K562 (cell line): ENCODE measurements around the gene SLC2A8. TPM values are rescaled to one million over a fixed set of nuclear protein-coding genes. Genes with fewer than 3 reads are reported as not detected.

Experiments used
- ATAC-seq: fragments of 200-7000 bp; cut with Tn5 transposase; 3 replicates; pipeline ENCODE4 v1.9.1; 2020; ENCODE audit warnings: moderate library complexity
- BruUV-seq: library from RNA; stranded (reverse); fragments of 400-500 nt; replicated peaks from 2 replicates; lab custom pipeline; 2021; lab: Mats Ljungman, UMichigan
- CTCF ChIA-PET: fragments of 300-600 bp; formaldehyde crosslinking; extraction: SDS; loops from one replicate; lab custom pipeline; 2021; ENCODE audit warnings: low intra/inter-chr PET ratio; lab: Yijun Ruan, JAX
- POLR2A ChIA-PET: fragments of 300-600, 350-650 bp; sonication (Branson Sonifier 250); formaldehyde crosslinking; extraction: SDS; loops from one replicate; lab custom pipeline; 2021; ENCODE audit warnings: antibody characterized with exemption, inconsistent platforms; lab: Yijun Ruan, JAX
- DNase-seq, 4 experiments: peaks; one replicate each; pipeline versions ENCODE4 v3.0.0 to v3.0.0-alpha.2; 2011 to 2018; ENCODE audit warnings: low spot score in 3 of 4, mixed read lengths in 3 of 4; ENCODE audit errors: extremely low read depth in 1 of 4
- FAIRE-seq: peaks from 2 replicates; lab custom pipeline; 2011; peaks lifted over from hg19 to GRCh38; lab: Jason Lieb, UNC
- H2AFZ ChIP-seq: 2 replicates; pipeline ENCODE4 v1.6.0; 2011; ENCODE audit warnings: low read depth, low read length, control low read depth, inconsistent platforms
- H3K27ac ChIP-seq: fragments of 200-600 bp; 3 replicates; pipeline ENCODE4 v1.8.0; 2011; ENCODE audit warnings: low read depth, mild to moderate bottlenecking, control low read depth, inconsistent platforms, low read length, moderate library complexity, mixed read lengths; ENCODE audit errors: extremely low read depth
- H3K27me3 ChIP-seq, 2 experiments: fragments of 300-600 bp in 1 of 2; 2 replicates in 1 of 2; 3 replicates in 1 of 2; pipeline versions ENCODE4 v1.6.0 to v1.8.0; 2011; ENCODE audit warnings: inconsistent platforms in 2 of 2, low read length in 2 of 2, mild to moderate bottlenecking in 1 of 2, mixed read lengths in 1 of 2, moderate library complexity in 1 of 2; ENCODE audit not compliant: control insufficient read depth in 2 of 2, insufficient read depth in 2 of 2
- H3K36me3 ChIP-seq: fragments of 300-600 bp; 3 replicates; pipeline ENCODE4 v1.8.0; 2011; ENCODE audit warnings: mild to moderate bottlenecking, low read length, inconsistent platforms; ENCODE audit not compliant: control insufficient read depth, insufficient read depth
- H3K4me1 ChIP-seq, 2 experiments: fragments of 200-600 bp in 1 of 2; replicated peaks in 1 of 2; 2 replicates in 1 of 2; 3 replicates in 1 of 2; pipeline versions ENCODE4 v1.5.1 to v1.8.0; 2011; ENCODE audit warnings: inconsistent platforms in 2 of 2, low read length in 2 of 2, mild to moderate bottlenecking in 1 of 2, mixed read lengths in 1 of 2, moderate library complexity in 1 of 2; ENCODE audit not compliant: control insufficient read depth in 2 of 2, insufficient read depth in 2 of 2
- H3K4me2 ChIP-seq: 2 replicates; pipeline ENCODE4 v1.6.1; 2011; ENCODE audit warnings: low read length, control low read depth, inconsistent platforms, mixed read lengths; ENCODE audit not compliant: insufficient read depth
- H3K4me3 ChIP-seq: fragments of 200-600 bp; sonication (generic), shearing (Covaris generic); 2 replicates; pipeline ENCODE4 v1.5.1; 2016; ENCODE audit warnings: control low read depth, inconsistent platforms
- H3K79me2 ChIP-seq: fragments of 200-600 bp; 3 replicates; pipeline ENCODE4 v1.8.0; 2011; ENCODE audit warnings: low read length, inconsistent platforms; ENCODE audit not compliant: control insufficient read depth, insufficient read depth
- H3K9ac ChIP-seq, 2 experiments: 2 replicates each; pipeline versions ENCODE4 v1.6.0 to v1.6.1; 2011; ENCODE audit warnings: low read depth in 2 of 2, low read length in 2 of 2, control low read depth in 1 of 2, inconsistent platforms in 1 of 2, mild to moderate bottlenecking in 1 of 2, mixed read lengths in 1 of 2; ENCODE audit not compliant: insufficient read depth in 1 of 2
- H3K9me1 ChIP-seq: one replicate; pipeline ENCODE4 v1.6.0; 2011; ENCODE audit warnings: inconsistent platforms, mild to moderate bottlenecking, low read length, moderate library complexity; ENCODE audit not compliant: control insufficient read depth, insufficient read depth
- H3K9me3 ChIP-seq: replicated peaks from 2 replicates; pipeline ENCODE4 v1.5.1; 2011; ENCODE audit warnings: low read depth, low read length, inconsistent platforms; ENCODE audit not compliant: control insufficient read depth, insufficient read depth
- H4K20me1 ChIP-seq: replicated peaks from 2 replicates; pipeline ENCODE4 v1.6.1; 2011; ENCODE audit warnings: low read length, inconsistent platforms, mixed read lengths; ENCODE audit not compliant: control insufficient read depth, insufficient read depth
- CEBPG ChIP-seq, 3 experiments: fragments of 200-800 bp in 1 of 3; sonication (Bioruptor generic) in 1 of 3; sonication (generic) in 1 of 3; formaldehyde crosslinking in 1 of 3; IDR thresholded peaks in 2 of 3; conservative IDR thresholded peaks in 1 of 3; 2 replicates each; pipeline versions ENCODE4 v1.6.1 to v1.8.0; 2016 to 2022; ENCODE audit warnings: missing compliant biosample characterization in 2 of 3, missing genetic modification characterization in 2 of 3, mild to moderate bottlenecking in 1 of 3, missing genetic modification reagents in 1 of 3
- FOXA1 ChIP-seq: fragments of 450-650 bp; IDR thresholded peaks from 2 replicates; pipeline ENCODE4 v1.6.1; 2016; ENCODE audit warnings: mild to moderate bottlenecking, borderline replicate concordance
- GABPB1 ChIP-seq: sonication (generic); formaldehyde crosslinking; IDR thresholded peaks from 2 replicates; pipeline ENCODE4 v1.8.0; 2022; ENCODE audit warnings: mild to moderate bottlenecking, missing genetic modification reagents
- HNRNPH1 ChIP-seq: fragments of 200-400 bp; formaldehyde crosslinking; optimal IDR thresholded peaks from 2 replicates; pipeline ENCODE3; 2017; ENCODE audit warnings: low read depth, mild to moderate bottlenecking, low read length, moderate library complexity
- KDM5B ChIP-seq: fragments of 200-600 bp; sonication (generic); IDR thresholded peaks from 2 replicates; pipeline ENCODE4 v1.6.1; 2012; ENCODE audit warnings: low read depth, mild to moderate bottlenecking, moderate library complexity, low read length, control low read depth, inconsistent platforms; ENCODE audit not compliant: insufficient replicate concordance
- MECOM ChIP-seq: fragments of 250-450 bp; sonication (Bioruptor Pico); IDR thresholded peaks from 2 replicates; pipeline ENCODE4 v1.8.0; 2022; ENCODE audit warnings: inconsistent platforms
- PHF20 ChIP-seq: fragments of 450-650 bp; IDR thresholded peaks from 2 replicates; pipeline ENCODE4 v1.6.1; 2018; ENCODE audit not compliant: partially characterized antibody
- SRSF9 ChIP-seq: fragments of 200-400 bp; formaldehyde crosslinking; IDR thresholded peaks from 2 replicates; pipeline ENCODE4 v1.6.1; 2017; ENCODE audit warnings: low read depth, low read length, borderline replicate concordance
- ZFP1 ChIP-seq: fragments of 450-650 bp; formaldehyde crosslinking; IDR thresholded peaks from 2 replicates; pipeline ENCODE4 v1.4.0; 2020; ENCODE audit warnings: mild to moderate bottlenecking, mixed read lengths
- ZNF217 ChIP-seq: sonication (generic); formaldehyde crosslinking; IDR thresholded peaks from 2 replicates; pipeline ENCODE4 v1.8.0; 2022; ENCODE audit warnings: mild to moderate bottlenecking, missing genetic modification reagents
- ZNF253 ChIP-seq: fragments of 250-450 bp; sonication (Bioruptor Pico); conservative IDR thresholded peaks from 2 replicates; pipeline ENCODE4 v1.6.1; 2021; ENCODE audit warnings: mild to moderate bottlenecking
- ZNF436 ChIP-seq: fragments of 250-450, 450-650 bp; sonication (Bioruptor Pico); formaldehyde crosslinking; IDR thresholded peaks from 2 replicates; pipeline ENCODE4 v1.7.0; 2020; ENCODE audit warnings: mild to moderate bottlenecking
- ZNF830 ChIP-seq: fragments of 250-450 bp; sonication (Bioruptor Pico); IDR thresholded peaks from 2 replicates; pipeline ENCODE4 v1.5.0; 2021; ENCODE audit warnings: mild to moderate bottlenecking
- WGBS: fragments of 100-300 bp; shearing (Covaris generic); methylation state at CpG from one replicate; pipeline ENCODE4 v1.1.6; 2016; ENCODE audit warnings: low coverage, mixed read lengths; ENCODE audit not compliant: insufficient coverage; ENCODE audit errors: missing lambda C conversion rate; 5-methylcytosine and 5-hydroxymethylcytosine counted together
- in situ Hi-C: fragments of 300-500 bp; cut with MboI; formaldehyde crosslinking; loops from 4 replicates; pipeline ENCODE4 v1.15.0; 2018; ENCODE audit warnings: inconsistent platforms, mixed read lengths
- intact Hi-C: fragments of 100-400 bp; cut with micrococcal nuclease; formaldehyde crosslinking; loops from 2 replicates; pipeline ENCODE4 v1.14.2; 2022
- polyA plus RNA-seq, 8 experiments: library from polyadenylated mRNA; depleted of rRNA in 4 of 8; stranded (reverse) in 5 of 8; unstranded in 3 of 8; fragments of >200 nt; fragmentation: Nextera tagmentation in 2 of 8; fragmentation: Illumina TruSeq in 1 of 8; extraction: Ambion mirVana in 2 of 8; extraction: Trizol in 1 of 8; gene quantifications; 2 replicates each; pipeline versions ENCODE4 v1.2.1 to v1.2.3, GENCODE V29; 2011 to 2014; ENCODE audit warnings: inconsistent platforms in 1 of 8, missing spikeins in 1 of 8
- total RNA-seq, 7 experiments: library from RNA; depleted of rRNA in 6 of 7; stranded (reverse); fragments of >200 nt in 6 of 7; fragmentation: Illumina TruSeq in 2 of 7; extraction: Trizol in 2 of 7; gene quantifications; 2 replicates each; pipeline versions ENCODE4 v1.2.1 to v1.2.3, GENCODE V29; 2011 to 2021; ENCODE audit warnings: low replicate concordance in 1 of 7
- TF ChIP-seq, protein P1 (sequence below): fragments of 450-650 bp; IDR thresholded peaks from 2 replicates; pipeline ENCODE4 v1.6.1; 2017; ENCODE audit warnings: antibody characterized with exemption, mild to moderate bottlenecking
- TF ChIP-seq, protein P2 (sequence below): sonication (generic); formaldehyde crosslinking; IDR thresholded peaks from 2 replicates; pipeline ENCODE4 v1.9.0; 2022; ENCODE audit warnings: mild to moderate bottlenecking, missing genetic modification reagents

The SLC2A8 gene
- total and polyA plus RNA-seq, 9 of the 15 experiments (the other 6 are each of a cell fraction or from before 2014, with no cell fraction given): 0.13 to 12.9 (median 5.2) TPM

DNA sequence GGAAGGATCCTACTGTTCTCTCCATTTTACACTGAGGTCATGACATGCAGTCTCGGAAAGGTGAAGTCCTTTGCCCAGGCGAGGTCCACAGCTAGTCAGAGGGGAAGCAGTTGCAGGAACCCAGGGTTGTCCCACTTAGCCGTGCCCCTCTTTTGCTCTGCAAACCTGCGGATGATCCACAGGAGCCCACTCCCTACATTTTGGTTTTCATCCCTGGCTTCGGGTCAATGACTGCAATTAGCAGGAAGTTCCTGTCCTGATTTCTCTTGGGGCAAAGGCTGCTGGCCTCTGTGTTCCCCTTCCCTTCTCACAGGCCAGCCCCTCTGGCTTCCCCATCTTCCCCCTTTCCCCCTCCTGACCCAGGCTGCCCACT, 1.3 kb downstream of the SLC2A8 start:
- intact Hi-C loops: loop anchor here (5.0 kb wide), 1 partner anchor 181 kb away; no protein-coding TSS in a partner anchor
- H3K4me1 ChIP-seq: peaks cover 17 to 32% of the 10 kb centered on the region in 2 experiments; a peak in 3 of 5 replicates
- CTCF ChIA-PET: interaction anchor here (0.6 kb wide), 1 partner anchor 199 kb away, joined by 3 read pairs; no protein-coding TSS in a partner anchor
- BruUV-seq: no TSS peak
- H3K27ac ChIP-seq: no peak overlapping the region
- in situ Hi-C loops: no loop called here
- H3K4me2 ChIP-seq: 0 out of 2 replicates have a peak overlapping the region, but pooled peaks have one; percentile 61
- peaks cover 4% of the 10 kb centered on the region; the same call in 1 of the 2 replicates for H4K20me1 ChIP-seq
- H3K9me1 ChIP-seq: no peaks in the 10 kb centered on the region
- H3K36me3 ChIP-seq: no peaks in the 10 kb centered on the region
- FAIRE-seq (peak; percentile 79), ATAC-seq (no peak), DNase-seq (no peak)
- H3K9ac ChIP-seq: peak overlapping the region in 1 of 2 experiments; percentile 93; a peak in 2 of 4 replicates
- 0 out of 2 replicates have a peak overlapping the region, but pooled peaks have one; percentile 66 for H3K4me3 ChIP-seq
- no peaks in the 10 kb centered on the region for H3K9me3 ChIP-seq
- POLR2A ChIA-PET: interaction anchor here (0.6 to 1.5 kb wide), 5 partner anchors 18 to 512 kb away, joined by 3 to 4 read pairs (median 3); partner anchors contain the start of gene RPL12
- 62% methylated on average over 4 of the region's 5 CpGs for WGBS
- H3K79me2 ChIP-seq: no peaks in the 10 kb centered on the region
- no peaks in the 10 kb centered on the region; a peak in 1 of 5 replicates for H3K27me3 ChIP-seq
- peak overlapping the region; percentile 12; the same call in 1 of the 2 replicates for H2AFZ ChIP-seq
- TF ChIP-seq CEBPG (CRISPR knock-in tag; IDR thresholded peaks at IDR 0.05) (no peak), CEBPG (tag; conservative IDR thresholded peaks at IDR 0.05 in 1 of 2, IDR thresholded peaks at IDR 0.05 in 1 of 2) (no peak), ZNF253 (no peak), FOXA1 (no peak), HNRNPH1 (no peak), ZNF217 (CRISPR knock-in tag) (no peak), ZNF830 (CRISPR knock-in tag) (no peak), SRSF9 (no peak), GABPB1 (0 out of 2 replicates have a peak, but pooled peaks have one; percentile 9), ZNF436 (CRISPR knock-in tag) (no peak), ZFP1 (CRISPR knock-in tag) (no peak), KDM5B (no peak), PHF20 (no peak), MECOM (CRISPR knock-in tag) (no peak)
- TF ChIP-seq, protein P1, sequence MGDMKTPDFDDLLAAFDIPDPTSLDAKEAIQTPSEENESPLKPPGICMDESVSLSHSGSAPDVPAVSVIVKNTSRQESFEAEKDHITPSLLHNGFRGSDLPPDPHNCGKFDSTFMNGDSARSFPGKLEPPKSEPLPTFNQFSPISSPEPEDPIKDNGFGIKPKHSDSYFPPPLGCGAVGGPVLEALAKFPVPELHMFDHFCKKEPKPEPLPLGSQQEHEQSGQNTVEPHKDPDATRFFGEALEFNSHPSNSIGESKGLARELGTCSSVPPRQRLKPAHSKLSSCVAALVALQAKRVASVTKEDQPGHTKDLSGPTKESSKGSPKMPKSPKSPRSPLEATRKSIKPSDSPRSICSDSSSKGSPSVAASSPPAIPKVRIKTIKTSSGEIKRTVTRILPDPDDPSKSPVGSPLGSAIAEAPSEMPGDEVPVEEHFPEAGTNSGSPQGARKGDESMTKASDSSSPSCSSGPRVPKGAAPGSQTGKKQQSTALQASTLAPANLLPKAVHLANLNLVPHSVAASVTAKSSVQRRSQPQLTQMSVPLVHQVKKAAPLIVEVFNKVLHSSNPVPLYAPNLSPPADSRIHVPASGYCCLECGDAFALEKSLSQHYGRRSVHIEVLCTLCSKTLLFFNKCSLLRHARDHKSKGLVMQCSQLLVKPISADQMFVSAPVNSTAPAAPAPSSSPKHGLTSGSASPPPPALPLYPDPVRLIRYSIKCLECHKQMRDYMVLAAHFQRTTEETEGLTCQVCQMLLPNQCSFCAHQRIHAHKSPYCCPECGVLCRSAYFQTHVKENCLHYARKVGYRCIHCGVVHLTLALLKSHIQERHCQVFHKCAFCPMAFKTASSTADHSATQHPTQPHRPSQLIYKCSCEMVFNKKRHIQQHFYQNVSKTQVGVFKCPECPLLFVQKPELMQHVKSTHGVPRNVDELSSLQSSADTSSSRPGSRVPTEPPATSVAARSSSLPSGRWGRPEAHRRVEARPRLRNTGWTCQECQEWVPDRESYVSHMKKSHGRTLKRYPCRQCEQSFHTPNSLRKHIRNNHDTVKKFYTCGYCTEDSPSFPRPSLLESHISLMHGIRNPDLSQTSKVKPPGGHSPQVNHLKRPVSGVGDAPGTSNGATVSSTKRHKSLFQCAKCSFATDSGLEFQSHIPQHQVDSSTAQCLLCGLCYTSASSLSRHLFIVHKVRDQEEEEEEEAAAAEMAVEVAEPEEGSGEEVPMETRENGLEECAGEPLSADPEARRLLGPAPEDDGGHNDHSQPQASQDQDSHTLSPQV: no peak
- TF ChIP-seq, protein P2, sequence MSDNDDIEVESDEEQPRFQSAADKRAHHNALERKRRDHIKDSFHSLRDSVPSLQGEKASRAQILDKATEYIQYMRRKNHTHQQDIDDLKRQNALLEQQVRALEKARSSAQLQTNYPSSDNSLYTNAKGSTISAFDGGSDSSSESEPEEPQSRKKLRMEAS (CRISPR knock-in tag): 0 out of 2 replicates have a peak, but pooled peaks have one; percentile 29
